SK-N-MC (cell line): ENCODE measurements around the gene C12orf57.

Experiments
- EZH2 ChIP-seq: fragments of 200-600 bp; sonication (generic); IDR thresholded peaks from one replicate; pipeline ENCODE4 v1.6.1; 2017; ENCODE audit warnings: antibody characterized with exemption
- FOXP2 ChIP-seq: optimal IDR thresholded peaks from 2 replicates; pipeline ENCODE3; 2011; ENCODE audit warnings: mild to moderate bottlenecking, moderate library complexity; ENCODE audit not compliant: insufficient read depth; ENCODE audit errors: extremely low read length, control extremely low read depth
- POLR2AphosphoS5 ChIP-seq: IDR thresholded peaks from 2 replicates; pipeline ENCODE4 v1.6.1; 2012; ENCODE audit warnings: mild to moderate bottlenecking, low read depth, low read length, borderline replicate concordance

- TF ChIP-seq EZH2 = no peak
- no peak for TF ChIP-seq FOXP2
- TF ChIP-seq POLR2AphosphoS5 = peak; percentile 68; the same call in 1 of the 2 replicates
Observed at GRCh38 chr12:6927379-6928021, 16.3 kb upstream of the C12orf57 start, which contains the start of gene ATN1.
